HG02943 (cell line): Measurements from ENCODE around the gene GGA1.
"Not testable (repeated sequence)": the region's sequence is repeated elsewhere in the genome, so short reads cannot be mapped to it uniquely, and the experiment has no call there.

Experiments
- ATAC-seq: cut with Tn5 transposase; IDR thresholded peaks from one replicate; pipeline ENCODE4 v1.9.1; 2021; ENCODE audit warnings: mild to moderate bottlenecking, low read depth, moderate library complexity; ENCODE audit not compliant: unreplicated experiment

GGA1 gene

DNA sequence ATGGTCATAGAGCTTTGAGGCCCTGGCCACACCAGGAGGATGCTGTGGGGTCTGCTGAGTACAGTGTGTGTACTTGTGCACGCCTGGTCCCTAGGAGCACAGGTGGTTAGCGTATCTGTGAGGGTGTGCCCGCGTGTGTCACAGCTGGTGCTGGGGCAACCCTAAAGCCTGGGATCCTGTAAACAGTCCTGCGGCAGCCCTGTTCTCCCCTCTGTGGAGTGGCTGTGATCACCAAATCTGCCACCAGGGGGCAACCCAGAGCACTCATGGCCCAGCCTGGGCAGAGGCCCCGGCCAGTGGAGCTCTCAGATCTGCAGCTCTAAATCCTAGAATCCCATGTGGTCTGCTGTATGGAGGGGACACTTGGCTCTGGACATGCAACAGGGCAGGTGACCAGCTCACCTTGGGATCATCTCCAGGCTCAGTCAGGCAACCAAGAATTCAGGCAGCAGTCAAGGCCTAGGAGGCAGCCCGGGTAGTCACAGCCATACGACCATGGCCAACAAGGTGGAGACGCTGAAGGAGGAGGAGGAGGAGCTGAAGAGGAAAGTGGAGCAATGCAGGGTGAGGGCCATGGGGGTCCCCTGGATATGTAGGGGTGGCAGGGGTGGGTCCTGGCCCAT lies 34.7 kb downstream of the GGA1 start:
- ATAC-seq: no peak

- ATAC-seq: no peak
Measured at GRCh38 chr22:37647317-37647716, 38.7 kb downstream of the GGA1 start.

DNA sequence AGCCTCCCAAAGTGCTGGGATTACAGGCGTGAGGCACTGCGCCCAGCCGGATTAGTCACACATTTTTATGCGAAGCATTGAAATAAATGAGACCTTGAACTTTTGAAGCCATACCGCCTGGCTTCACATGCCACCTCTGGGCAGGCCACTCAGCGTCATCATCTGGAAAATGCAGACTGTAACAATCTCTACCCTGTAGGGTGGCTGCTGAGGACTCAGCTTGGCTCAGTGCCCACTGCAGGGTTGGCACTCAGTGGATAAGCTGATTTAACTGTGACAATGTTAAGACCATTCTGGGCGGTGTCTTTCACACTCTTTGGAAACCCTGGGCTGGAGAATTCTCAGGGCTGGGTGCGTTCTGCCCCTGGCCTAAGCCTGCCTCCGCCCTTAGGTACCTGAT lies 39.3 kb downstream of the GGA1 start:
- ATAC-seq: no peak

DNA sequence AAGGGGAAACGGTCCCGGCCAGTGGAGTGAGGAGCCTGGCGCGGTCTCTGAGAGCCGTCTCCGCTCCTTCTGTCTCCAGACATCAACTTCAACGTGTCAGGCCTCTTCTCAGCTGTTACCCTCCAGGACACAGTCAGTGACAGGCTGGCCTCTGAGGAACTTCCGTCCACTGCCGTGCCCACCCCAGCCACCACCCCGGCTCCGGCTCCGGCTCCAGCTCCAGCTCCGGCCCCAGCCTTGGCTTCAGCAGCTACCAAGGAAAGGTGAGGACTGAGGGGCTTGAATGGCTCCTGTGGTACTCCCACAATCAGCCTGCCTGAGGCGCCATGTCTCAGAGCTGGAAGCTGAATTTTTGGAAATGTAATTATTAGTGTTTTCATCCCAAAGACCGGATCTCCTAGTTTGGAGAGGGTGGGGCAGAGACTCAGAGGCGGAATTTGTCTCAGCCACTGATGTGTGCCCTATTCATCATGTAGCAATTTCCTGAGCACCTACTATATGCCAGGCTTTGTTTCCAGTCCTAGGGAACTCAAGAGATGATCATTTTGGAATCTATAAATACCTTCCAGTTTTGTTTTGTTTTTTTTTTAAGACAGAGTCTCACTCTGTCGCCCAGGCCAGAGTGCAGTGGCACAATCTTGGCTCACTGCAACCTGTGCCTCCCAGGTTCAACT lies 42.0 kb downstream of the GGA1 start:
- no peak for ATAC-seq

GRCh38 chr22:37654563-37655251 lies 46.1 kb downstream of the GGA1 start:
- no peak for ATAC-seq

- ATAC-seq: no peak
Measured at GRCh38 chr22:37655252-37655563, 46.6 kb downstream of the GGA1 start.

DNA sequence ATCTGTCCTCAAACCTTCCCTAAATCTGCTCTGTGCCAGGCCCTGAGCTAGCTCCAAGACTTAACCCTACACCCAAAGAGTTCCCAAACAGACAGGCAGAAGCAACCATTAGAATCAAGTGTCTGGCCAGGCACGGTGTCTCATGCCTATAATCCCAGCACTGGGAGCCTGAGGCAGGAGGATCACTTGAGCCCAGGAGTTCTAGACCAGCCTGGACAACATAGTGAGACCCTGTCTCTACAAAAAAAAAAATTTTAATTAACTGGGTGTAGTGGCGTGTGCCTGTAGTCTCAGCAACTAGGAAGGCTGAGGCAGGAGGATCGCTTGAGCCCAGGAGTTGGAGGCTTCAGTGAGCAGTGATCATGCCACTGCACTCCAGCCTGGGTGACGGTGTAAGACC lies 47.9 kb downstream of the GGA1 start:
- not testable (repeated sequence) for ATAC-seq

DNA sequence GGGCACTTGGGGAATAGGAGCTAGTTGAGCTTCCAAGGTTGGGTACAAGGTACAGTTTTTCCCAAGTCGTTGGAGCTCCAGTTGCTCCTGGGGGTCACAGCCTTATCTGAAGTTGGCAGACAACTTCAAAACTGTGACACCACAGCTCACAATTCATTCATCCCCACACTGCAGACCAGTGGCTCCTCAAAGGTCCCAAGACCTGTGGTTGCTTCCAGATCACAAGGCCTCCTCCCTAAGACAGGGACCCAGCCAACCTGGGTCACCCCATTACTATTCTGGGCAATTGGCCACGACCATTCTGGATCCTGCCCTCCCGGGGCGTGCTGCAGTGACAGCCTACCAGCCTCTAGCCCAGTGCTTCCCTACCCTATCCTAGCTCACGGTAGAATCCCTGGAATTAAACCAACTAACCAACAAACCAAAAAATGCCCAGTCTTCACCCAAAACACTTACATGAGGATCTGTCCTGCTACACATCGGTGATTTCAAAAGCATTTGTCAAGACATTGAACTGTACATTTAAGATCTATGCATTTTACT lies 49.0 kb downstream of the GGA1 start:
- ATAC-seq: no peak

- ATAC-seq: peak; percentile 88
Measured at GRCh38 chr22:37658133-37659065, 49.8 kb downstream of the GGA1 start, which contains the start of gene PDXP. PDXP (plus strand) TSS chr22:37658723; CDS start chr22:37658783, 60 bp downstream.

- ATAC-seq: peak; percentile 17
Measured at GRCh38 chr22:37659066-37659896, 50.6 kb downstream of the GGA1 start.

DNA sequence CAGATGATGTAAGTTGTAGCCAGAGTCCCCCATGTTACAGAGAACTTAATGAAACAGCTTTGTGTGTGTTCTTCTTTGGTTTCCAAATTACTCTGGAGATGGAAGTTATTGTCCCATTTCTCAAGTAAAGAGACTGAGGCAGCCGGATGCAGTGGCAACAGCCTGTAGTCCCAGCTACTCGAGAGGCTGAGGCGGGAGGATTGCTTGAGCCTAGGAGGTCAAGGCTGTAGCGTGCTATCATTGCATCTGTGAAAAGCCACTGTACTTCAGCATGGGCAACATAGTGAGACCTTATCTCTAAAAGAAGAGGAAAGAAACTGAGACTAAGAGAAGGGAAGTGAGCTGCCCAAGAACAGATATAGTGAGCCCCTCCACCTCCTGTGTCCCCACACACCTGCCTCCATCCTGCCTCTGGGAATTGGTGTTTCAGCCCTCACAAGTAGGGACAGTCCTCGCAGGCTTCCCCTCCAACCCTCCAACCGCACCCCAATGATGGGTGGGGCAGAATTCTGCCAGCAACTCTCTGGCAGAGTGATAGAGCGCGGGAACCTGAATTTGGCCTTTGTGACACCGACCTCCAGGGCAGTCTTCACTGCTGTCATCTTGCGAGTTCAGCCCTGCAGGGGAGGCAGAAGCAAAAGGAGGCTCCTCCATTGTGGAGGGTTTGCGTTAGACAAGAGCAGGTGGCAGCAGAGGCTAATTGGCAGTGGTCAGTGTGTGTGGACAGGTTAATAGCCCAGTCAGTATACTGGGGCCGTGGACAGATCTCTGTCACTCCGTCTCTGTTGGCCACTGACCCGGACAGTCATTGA lies 51.5 kb downstream of the GGA1 start:
- no peak for ATAC-seq

- no peak for ATAC-seq
Measured at GRCh38 chr22:37660709-37661045, 52.0 kb downstream of the GGA1 start.

GRCh38 chr22:37661160-37661924 lies 52.7 kb downstream of the GGA1 start:
- no peak for ATAC-seq

GRCh38 chr22:37662039-37662438 lies 53.4 kb downstream of the GGA1 start:
- ATAC-seq: no peak

DNA sequence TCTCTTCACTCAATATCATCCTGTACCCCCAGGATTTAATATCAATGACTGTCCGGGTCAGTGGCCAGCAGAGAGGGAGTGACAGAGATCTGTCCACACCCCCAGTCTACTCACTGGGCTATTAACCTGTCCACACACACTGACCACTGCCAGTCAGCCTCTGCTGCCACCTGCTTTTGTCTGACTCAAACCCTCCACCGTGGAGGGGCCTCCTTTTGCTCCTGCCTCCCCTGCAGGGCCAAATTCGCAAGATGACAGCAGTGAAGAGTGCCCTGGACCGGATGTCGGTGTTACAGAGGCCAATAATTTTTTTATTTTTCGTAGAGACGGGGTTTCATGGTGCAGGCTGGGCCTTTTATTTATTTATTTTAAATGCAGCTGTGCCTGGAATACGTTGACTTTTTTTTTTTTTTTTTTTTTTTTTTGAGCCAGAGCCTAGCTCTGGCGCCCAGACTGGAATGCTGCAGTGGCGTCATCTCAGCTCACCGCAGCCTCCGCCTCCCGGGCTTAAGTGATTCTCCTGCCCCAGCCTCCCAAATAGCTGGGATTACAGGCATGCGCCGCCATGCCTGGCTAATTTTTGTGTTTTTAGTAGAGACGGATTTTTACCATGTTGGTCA lies 55.0 kb downstream of the GGA1 start:
- ATAC-seq: no peak

GRCh38 chr22:37664249-37665101 lies 55.8 kb downstream of the GGA1 start:
- no peak for ATAC-seq

GRCh38 chr22:37665487-37665886 lies 56.9 kb downstream of the GGA1 start:
- ATAC-seq: no peak
